ENCODE results near the gene CPEB2.

DNA sequence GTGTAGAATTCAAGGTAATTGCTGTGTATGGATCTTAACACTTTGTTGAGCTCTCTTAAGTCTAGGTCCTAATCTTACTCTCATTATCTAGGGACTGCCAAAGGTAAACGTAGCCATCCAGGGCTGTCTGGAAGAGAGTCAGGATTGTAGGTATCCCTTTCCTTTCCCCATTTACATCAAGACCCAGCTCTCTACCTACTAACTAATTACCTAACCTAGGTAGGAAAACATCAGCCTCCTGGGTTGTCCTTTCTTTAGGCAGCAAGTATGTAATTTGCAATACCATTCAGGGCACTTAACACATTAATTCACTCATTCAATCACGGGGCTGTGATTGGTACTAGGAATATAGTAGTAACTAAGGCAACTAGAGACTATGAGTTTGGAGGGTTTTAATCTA lies 15.2 kb upstream of the CPEB2 start:
- TF ChIP-seq, protein P1, sequence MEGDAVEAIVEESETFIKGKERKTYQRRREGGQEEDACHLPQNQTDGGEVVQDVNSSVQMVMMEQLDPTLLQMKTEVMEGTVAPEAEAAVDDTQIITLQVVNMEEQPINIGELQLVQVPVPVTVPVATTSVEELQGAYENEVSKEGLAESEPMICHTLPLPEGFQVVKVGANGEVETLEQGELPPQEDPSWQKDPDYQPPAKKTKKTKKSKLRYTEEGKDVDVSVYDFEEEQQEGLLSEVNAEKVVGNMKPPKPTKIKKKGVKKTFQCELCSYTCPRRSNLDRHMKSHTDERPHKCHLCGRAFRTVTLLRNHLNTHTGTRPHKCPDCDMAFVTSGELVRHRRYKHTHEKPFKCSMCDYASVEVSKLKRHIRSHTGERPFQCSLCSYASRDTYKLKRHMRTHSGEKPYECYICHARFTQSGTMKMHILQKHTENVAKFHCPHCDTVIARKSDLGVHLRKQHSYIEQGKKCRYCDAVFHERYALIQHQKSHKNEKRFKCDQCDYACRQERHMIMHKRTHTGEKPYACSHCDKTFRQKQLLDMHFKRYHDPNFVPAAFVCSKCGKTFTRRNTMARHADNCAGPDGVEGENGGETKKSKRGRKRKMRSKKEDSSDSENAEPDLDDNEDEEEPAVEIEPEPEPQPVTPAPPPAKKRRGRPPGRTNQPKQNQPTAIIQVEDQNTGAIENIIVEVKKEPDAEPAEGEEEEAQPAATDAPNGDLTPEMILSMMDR (IDR thresholded peaks at IDR 0.05): no peak
- no peak for TF ChIP-seq POLR2AphosphoS5 (IDR thresholded peaks at IDR 0.05)
- no peak for TF ChIP-seq POLR2A (IDR thresholded peaks at IDR 0.05)
